Astrocyte of the spinal cord (primary cell): ENCODE measurements around the gene RSU1.

ENCODE experiments used
- DNase-seq: peaks from one replicate; pipeline ENCODE4 v3.0.0; 2011; ENCODE audit warnings: low read depth, low spot score
- H3K4me3 ChIP-seq: 2 replicates; pipeline ENCODE4 v1.5.1; 2011; ENCODE audit warnings: low read depth, mild to moderate bottlenecking, low read length, moderate library complexity
- CTCF ChIP-seq: IDR thresholded peaks from 2 replicates; pipeline ENCODE4 v1.5.1; 2012; ENCODE audit warnings: low read depth, mild to moderate bottlenecking, low read length, inconsistent platforms
- in situ Hi-C: cut with HindIII; loops from 2 replicates; pipeline ENCODE4 v1.10.0; 2017; ENCODE audit warnings: low sequenced_read_pairs

Gene RSU1

GRCh38 chr10:16583382-16583781, 233.8 kb downstream of the RSU1 start:
- no peak for TF ChIP-seq CTCF
- in situ Hi-C loops: no loop called here
- H3K4me3 ChIP-seq: no peak overlapping the region
- no peak for DNase-seq

GRCh38 chr10:16581202-16581601, 236.0 kb downstream of the RSU1 start:
- no peak overlapping the region for H3K4me3 ChIP-seq
- TF ChIP-seq CTCF: no peak
- no peak for DNase-seq
- in situ Hi-C loops: no loop called here

- in situ Hi-C loops: no loop called here
- DNase-seq: no peak
Observed at GRCh38 chr10:16570731-16571130, 246.5 kb downstream of the RSU1 start.

GRCh38 chr10:16566202-16566805, 250.9 kb downstream of the RSU1 start:
- in situ Hi-C loops: no loop called here
- no peak for TF ChIP-seq CTCF
- DNase-seq: no peak
- H3K4me3 ChIP-seq: no peak overlapping the region

More at GRCh38 chr10:16570731-16571130, 246.5 kb downstream of the RSU1 start:
- no peak for TF ChIP-seq CTCF
- H3K4me3 ChIP-seq: no peak overlapping the region

GRCh38 chr10:16565604-16566003, 251.6 kb downstream of the RSU1 start:
- no peak for TF ChIP-seq CTCF
- no peak for DNase-seq
- H3K4me3 ChIP-seq: no peak overlapping the region
- in situ Hi-C loops: no loop called here

GRCh38 chr10:16562891-16563290, 254.3 kb downstream of the RSU1 start:
- DNase-seq: no peak
- in situ Hi-C loops: no loop called here
- no peak for TF ChIP-seq CTCF
- H3K4me3 ChIP-seq: no peak overlapping the region

- no peak for TF ChIP-seq CTCF
- in situ Hi-C loops: no loop called here
- H3K4me3 ChIP-seq: no peak overlapping the region
- no peak for DNase-seq
Observed at GRCh38 chr10:16559236-16559773, 257.9 kb downstream of the RSU1 start.
